Retinal pigment epithelial cell (primary cell): ENCODE measurements around the gene CEMIP.
"Not testable (repeated sequence)": the region's sequence is repeated elsewhere in the genome, so short reads cannot be mapped to it uniquely, and the experiment has no call there.

Experiments
- DNase-seq: peaks from one replicate; pipeline ENCODE4 v3.0.0-alpha.2; 2010; ENCODE audit warnings: low read depth
- H3K4me3 ChIP-seq: 2 replicates; pipeline ENCODE4 v1.5.1; 2011; ENCODE audit warnings: mild to moderate bottlenecking, low read length, control low read depth, moderate library complexity
- TF ChIP-seq, protein P1 (sequence below): conservative IDR thresholded peaks from 2 replicates; pipeline ENCODE4 v1.5.1; 2011; ENCODE audit warnings: low read depth, low read length, control low read depth, inconsistent platforms

The CEMIP gene

DNA sequence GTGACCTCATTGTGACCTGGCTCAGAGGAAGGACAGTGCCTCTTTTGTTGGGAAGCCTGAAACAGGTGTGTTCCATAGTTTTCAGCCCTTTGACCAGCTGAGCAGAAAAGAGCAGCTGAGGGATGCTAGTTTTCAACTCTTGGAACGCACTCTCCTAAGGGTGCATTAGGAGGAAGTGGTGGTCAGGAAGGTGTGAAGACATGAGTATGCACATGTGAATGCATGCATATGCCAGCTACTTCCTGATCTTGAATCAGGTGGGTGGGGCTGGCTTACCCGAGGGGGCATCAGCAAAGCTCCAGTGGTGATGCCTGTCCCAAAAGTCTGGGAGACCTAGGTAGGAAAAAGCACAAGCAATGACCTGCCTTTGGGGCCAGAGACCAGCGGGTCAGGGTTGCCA is 23.3 kb upstream of the CEMIP start:
- TF ChIP-seq, protein P1, sequence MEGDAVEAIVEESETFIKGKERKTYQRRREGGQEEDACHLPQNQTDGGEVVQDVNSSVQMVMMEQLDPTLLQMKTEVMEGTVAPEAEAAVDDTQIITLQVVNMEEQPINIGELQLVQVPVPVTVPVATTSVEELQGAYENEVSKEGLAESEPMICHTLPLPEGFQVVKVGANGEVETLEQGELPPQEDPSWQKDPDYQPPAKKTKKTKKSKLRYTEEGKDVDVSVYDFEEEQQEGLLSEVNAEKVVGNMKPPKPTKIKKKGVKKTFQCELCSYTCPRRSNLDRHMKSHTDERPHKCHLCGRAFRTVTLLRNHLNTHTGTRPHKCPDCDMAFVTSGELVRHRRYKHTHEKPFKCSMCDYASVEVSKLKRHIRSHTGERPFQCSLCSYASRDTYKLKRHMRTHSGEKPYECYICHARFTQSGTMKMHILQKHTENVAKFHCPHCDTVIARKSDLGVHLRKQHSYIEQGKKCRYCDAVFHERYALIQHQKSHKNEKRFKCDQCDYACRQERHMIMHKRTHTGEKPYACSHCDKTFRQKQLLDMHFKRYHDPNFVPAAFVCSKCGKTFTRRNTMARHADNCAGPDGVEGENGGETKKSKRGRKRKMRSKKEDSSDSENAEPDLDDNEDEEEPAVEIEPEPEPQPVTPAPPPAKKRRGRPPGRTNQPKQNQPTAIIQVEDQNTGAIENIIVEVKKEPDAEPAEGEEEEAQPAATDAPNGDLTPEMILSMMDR = no peak
- H3K4me3 ChIP-seq = no peak overlapping the region
- no peak for DNase-seq

DNA sequence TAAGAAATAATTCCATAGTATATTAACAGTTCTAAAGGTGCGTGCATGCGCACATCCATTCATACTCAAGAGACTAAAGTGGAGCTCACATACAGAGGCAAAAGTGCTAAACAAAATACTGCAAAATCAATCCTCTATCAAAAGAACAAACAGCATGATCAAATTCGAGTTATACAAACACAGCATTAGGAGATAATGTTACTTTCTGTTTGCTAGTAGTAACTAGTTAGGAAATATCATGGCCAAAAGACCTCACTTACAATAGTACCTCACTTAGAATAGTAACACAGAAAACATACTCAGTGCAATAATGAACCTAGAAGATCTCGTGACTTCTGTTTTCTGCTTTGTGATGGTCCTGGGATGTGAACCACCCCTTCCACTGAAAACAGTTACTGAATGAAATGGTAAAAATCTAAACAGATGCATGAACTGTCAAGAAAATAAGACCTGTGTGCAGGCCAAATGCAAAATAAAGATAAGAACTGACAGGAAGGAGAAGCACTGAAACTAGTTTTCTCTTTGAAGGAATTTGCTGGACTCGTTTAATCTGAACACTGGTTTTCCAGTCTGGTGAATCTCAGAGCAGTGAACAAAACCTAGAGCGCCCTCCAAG is 20.9 kb upstream of the CEMIP start:
- TF ChIP-seq, protein P1 = no peak
- DNase-seq = no peak
- no peak overlapping the region for H3K4me3 ChIP-seq

DNA sequence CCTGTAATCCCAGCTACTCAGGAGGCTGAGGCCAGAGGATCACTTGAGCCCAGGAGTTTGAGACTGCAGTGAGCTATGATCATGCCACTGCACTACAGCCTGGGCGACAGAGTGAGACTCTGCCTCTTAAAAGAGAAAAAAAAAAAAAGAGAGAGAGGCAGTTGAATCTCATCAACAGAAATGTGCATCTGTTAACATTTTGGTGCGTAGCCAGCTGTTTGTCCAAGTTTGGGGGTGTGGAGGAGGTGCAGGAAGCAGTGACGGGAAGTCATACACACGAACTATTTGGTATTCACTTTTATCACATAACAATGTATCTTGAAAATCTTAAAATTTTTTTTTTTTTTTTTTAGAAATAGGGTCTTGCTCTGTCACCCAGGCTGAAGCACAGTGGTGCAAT is 18.2 kb upstream of the CEMIP start:
- TF ChIP-seq, protein P1 = no peak
- DNase-seq = no peak
- no peak overlapping the region for H3K4me3 ChIP-seq

DNA sequence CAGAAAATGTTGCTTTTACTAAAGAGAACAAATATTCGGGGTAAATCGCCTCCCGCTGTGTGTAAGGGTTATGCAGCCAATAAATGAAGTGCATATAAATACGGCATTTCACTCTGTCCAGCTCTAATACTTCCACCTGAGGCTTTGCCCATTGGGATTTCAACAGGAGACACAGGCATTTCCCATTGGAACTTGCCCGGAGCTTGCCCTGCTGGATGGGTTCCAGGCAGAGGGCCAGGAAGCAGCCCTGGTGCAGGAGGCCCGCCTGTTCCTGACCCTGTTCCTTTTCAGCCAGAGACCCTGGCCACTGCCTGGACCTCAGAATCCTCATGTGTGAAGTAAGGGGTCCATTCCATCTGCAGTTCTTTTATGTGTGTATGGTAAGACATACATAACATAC is 17.4 kb upstream of the CEMIP start:
- no peak for DNase-seq
- no peak overlapping the region for H3K4me3 ChIP-seq
- TF ChIP-seq, protein P1 = no peak

DNA sequence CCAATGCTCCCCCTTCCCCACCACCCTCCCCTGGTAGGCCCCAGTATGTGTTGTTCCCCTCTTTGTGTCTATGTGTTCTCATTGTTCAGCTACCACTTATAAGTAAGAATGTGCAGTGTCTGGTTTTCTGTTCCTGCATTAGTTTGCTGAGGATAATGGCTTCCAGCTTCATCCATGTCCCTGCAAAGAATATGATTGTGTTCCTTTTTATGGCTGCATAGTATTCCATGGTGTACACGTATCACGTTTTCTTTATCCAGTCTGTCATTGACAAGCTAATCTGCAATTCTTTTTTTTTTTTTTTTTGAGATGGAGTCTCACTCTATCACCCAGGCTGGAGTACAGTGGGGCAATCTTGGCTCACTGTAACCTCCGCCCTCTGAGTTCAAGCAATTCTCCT is 15.9 kb upstream of the CEMIP start:
- not testable (repeated sequence) for DNase-seq, H3K4me3 ChIP-seq

DNA sequence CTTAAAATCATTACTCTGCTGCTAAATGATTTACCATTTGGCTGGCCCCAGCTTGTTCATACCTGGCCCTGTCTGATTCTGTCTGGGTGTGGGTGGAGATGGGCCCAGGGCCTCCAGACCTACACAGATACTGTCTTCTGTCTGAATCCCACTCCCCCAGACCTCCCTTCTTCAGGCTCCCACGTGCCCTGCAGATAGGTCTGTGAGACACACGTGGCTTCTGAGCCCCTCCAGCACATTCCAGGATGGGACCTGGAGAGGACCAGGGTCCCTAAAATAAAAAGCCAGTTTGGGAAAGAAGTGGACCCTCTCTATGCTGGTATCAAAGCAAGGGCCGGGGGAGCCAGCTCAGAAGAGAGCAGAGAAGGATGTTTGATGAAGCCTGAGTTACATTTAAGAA is 14.6 kb upstream of the CEMIP start:
- TF ChIP-seq, protein P1 = no peak
- no peak for DNase-seq
- H3K4me3 ChIP-seq = no peak overlapping the region

DNA sequence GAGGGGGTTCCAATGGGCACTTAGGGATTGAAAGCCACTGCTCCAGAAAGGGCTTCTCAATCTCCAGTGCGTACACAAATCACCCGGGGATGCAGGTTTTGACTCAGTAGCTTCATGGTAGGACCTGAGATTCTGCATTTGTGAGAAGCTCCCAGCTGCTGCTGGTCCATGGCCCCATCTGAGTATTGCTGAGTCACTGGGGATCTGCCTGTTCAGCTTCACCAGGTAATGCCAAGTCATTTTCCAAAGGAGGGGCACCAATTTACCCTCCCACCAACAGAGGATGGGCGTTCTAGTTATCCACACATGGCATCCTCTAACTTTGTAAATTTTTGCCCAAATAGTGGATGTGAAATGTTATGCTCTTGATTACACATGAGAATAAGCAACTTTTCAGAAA is 12.9 kb upstream of the CEMIP start:
- TF ChIP-seq, protein P1 = no peak
- no peak overlapping the region for H3K4me3 ChIP-seq
- no peak for DNase-seq

DNA sequence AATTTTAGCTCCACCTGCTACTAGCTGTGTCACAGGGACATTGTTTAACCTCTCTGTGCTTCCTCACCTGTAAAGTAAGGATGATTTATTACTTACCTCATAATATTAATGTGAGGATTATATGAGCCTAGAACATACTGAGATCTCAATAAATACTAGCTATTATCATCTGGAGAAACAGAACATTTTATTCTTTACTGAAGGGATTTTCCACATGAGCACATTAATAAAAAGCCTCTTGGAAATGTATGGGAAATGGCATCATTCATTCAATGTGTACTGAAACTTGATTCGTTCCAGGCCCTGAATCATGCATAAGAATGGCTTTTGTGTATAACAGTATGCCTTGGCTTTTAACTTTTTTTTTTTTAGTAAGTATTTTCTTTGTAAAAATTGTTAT is 11.0 kb upstream of the CEMIP start:
- H3K4me3 ChIP-seq = no peak overlapping the region
- DNase-seq = no peak
- TF ChIP-seq, protein P1 = no peak
